ENCODE results near the gene LMF1.

DNA sequence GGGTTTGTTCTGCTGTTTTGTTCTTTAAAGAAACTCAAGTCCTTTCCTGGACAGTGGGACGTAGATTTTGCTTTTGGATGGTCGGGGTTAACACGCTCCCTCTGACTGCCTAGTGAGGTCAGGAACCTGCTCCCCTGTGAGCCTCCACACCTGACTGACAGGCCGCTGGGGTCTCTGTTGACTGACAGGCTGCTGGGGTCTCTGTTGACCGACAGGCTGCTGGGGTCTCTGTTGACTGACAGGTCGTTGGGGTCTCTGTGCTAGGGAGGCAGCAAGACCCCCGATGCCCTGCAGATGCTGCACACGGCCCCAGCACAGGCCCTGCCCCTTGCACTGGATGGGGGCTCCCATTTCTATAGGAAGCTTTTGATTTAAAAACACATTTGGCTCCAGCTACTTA lies 33.5 kb downstream of the LMF1 start:
- no peak for TF ChIP-seq CTCF (IDR thresholded peaks at IDR 0.05)
- no peak for TF ChIP-seq POLR2AphosphoS5 (IDR thresholded peaks at IDR 0.05)

Measured in upper lobe of left lung (tissue), 4 donors.